ENCODE data around the gene ACY1.

- TF ChIP-seq, protein P1, sequence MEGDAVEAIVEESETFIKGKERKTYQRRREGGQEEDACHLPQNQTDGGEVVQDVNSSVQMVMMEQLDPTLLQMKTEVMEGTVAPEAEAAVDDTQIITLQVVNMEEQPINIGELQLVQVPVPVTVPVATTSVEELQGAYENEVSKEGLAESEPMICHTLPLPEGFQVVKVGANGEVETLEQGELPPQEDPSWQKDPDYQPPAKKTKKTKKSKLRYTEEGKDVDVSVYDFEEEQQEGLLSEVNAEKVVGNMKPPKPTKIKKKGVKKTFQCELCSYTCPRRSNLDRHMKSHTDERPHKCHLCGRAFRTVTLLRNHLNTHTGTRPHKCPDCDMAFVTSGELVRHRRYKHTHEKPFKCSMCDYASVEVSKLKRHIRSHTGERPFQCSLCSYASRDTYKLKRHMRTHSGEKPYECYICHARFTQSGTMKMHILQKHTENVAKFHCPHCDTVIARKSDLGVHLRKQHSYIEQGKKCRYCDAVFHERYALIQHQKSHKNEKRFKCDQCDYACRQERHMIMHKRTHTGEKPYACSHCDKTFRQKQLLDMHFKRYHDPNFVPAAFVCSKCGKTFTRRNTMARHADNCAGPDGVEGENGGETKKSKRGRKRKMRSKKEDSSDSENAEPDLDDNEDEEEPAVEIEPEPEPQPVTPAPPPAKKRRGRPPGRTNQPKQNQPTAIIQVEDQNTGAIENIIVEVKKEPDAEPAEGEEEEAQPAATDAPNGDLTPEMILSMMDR (IDR thresholded peaks at IDR 0.05), result no peak
- peak in 2 of 3 donors; percentile 51 to 58 for TF ChIP-seq POLR2AphosphoS5 (IDR thresholded peaks at IDR 0.05)
These were observed 40.5 kb upstream of the ACY1 start for GRCh38 chr3:51942603-51943450.
